HuH-7 (cell line): ENCODE measurements around the gene PTPRT.

Source experiments
- DNase-seq: peaks from one replicate; pipeline ENCODE4 v3.0.0; 2011; ENCODE audit warnings: low spot score

Gene PTPRT

GRCh38 chr20:42461965-42462593, 727.6 kb downstream of the PTPRT start:
- no peak for DNase-seq

GRCh38 chr20:42461291-42461690, 728.4 kb downstream of the PTPRT start:
- no peak for DNase-seq

GRCh38 chr20:42447270-42447669, 742.4 kb downstream of the PTPRT start:
- DNase-seq = no peak

- no peak for DNase-seq
Measured at GRCh38 chr20:42444799-42445198, 744.9 kb downstream of the PTPRT start.

- no peak for DNase-seq
Measured at GRCh38 chr20:42443200-42443599, 746.5 kb downstream of the PTPRT start.

GRCh38 chr20:42442716-42443115, 747.0 kb downstream of the PTPRT start:
- no peak for DNase-seq

- DNase-seq = no peak
Measured at GRCh38 chr20:42441864-42442331, 747.8 kb downstream of the PTPRT start.

- DNase-seq = no peak
Measured at GRCh38 chr20:42441196-42441863, 748.4 kb downstream of the PTPRT start.

- DNase-seq = no peak
Measured at GRCh38 chr20:42435230-42435629, 754.5 kb downstream of the PTPRT start.

- no peak for DNase-seq
Measured at GRCh38 chr20:42432496-42433334, 757.0 kb downstream of the PTPRT start.

- DNase-seq = no peak
Measured at GRCh38 chr20:42430598-42430997, 759.1 kb downstream of the PTPRT start.

GRCh38 chr20:42429761-42430458, 759.8 kb downstream of the PTPRT start:
- no peak for DNase-seq

GRCh38 chr20:42419814-42420532, 769.7 kb downstream of the PTPRT start:
- DNase-seq = no peak

- no peak for DNase-seq
Measured at GRCh38 chr20:42406826-42407225, 782.9 kb downstream of the PTPRT start.

- no peak for DNase-seq
Measured at GRCh38 chr20:42402455-42402854, 787.3 kb downstream of the PTPRT start.

- no peak for DNase-seq
Measured at GRCh38 chr20:42401613-42402012, 788.1 kb downstream of the PTPRT start.

GRCh38 chr20:42399802-42400201, 789.9 kb downstream of the PTPRT start:
- DNase-seq = no peak

- DNase-seq = no peak
Measured at GRCh38 chr20:42392442-42392841, 797.3 kb downstream of the PTPRT start.

GRCh38 chr20:42391807-42392206, 797.9 kb downstream of the PTPRT start:
- no peak for DNase-seq

GRCh38 chr20:42380287-42380686, 809.4 kb downstream of the PTPRT start:
- DNase-seq = no peak

GRCh38 chr20:42379385-42379784, 810.3 kb downstream of the PTPRT start:
- DNase-seq = no peak

- DNase-seq = no peak
Measured at GRCh38 chr20:42378826-42379225, 810.9 kb downstream of the PTPRT start.
